ENCODE data around the gene MKX.

- TF ChIP-seq EZH2phosphoT487 (IDR thresholded peaks at IDR 0.05; ENCODE audit: insufficient read depth, low read depth) (no peak), EZH2 (IDR thresholded peaks at IDR 0.05; ENCODE audit: insufficient read depth, poor library complexity, severe bottlenecking) (no peak)
These were observed 72.6 kb downstream of the MKX start for GRCh38 chr10:27673065-27673464.
